Adipocyte (in vitro differentiated cells): ENCODE data around the gene FAM167B.
A peak's percentile ranks its signal among the peaks of the same experiment; 100 is the strongest.

Experiments
- DNase-seq: peaks from one replicate; pipeline ENCODE4 v3.0.0-alpha.2; 2015; ENCODE audit warnings: low read depth
- H3K27me3 ChIP-seq: replicated peaks from 2 replicates; pipeline ENCODE4 v1.7.0; 2013; ENCODE audit warnings: mild to moderate bottlenecking, low read length, moderate library complexity; ENCODE audit not compliant: control insufficient read depth, insufficient read depth
- H3K36me3 ChIP-seq: 2 replicates; pipeline ENCODE4 v1.7.0; 2013; ENCODE audit warnings: low read length, mild to moderate bottlenecking, moderate library complexity; ENCODE audit not compliant: control insufficient read depth, insufficient read depth, severe bottlenecking
- H3K4me1 ChIP-seq: 2 replicates; pipeline ENCODE4 v1.7.0; 2013; ENCODE audit warnings: mild to moderate bottlenecking, low read length, moderate library complexity; ENCODE audit not compliant: control insufficient read depth, insufficient read depth
- H3K4me3 ChIP-seq: 2 replicates; pipeline ENCODE4 v1.7.0; 2013; ENCODE audit warnings: mild to moderate bottlenecking, low read length, moderate library complexity
- H3K9ac ChIP-seq: 2 replicates; pipeline ENCODE4 v1.7.0; 2013; ENCODE audit warnings: mild to moderate bottlenecking, low read length, moderate library complexity
- H3K9me3 ChIP-seq: 2 replicates; pipeline ENCODE4 v1.7.0; 2013; ENCODE audit warnings: mild to moderate bottlenecking, low read length, moderate library complexity; ENCODE audit not compliant: control insufficient read depth

FAM167B gene

DNA sequence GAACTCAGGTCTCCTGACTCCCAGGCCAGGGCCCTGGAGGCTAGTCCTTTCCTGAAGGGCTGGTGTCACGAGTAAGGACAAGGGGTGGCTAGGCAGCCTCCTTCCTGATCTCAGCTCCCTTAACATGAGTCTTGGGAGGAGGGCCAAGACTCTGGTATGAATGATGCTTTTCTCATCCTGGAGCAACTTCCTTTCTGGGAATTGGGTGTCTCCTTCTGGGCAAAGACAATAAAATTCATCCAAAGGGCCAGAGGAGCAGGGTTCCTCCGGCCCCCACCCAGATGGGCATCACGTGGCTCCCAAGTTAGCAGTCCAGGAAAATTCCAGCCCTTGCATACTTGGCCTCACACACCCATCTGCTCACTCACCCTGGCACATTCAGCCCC, at the start of gene FAM167B:
FAM167B (plus strand) TSS at position 335 of the 386 bp plus-strand sequence. CDS start 200 bp downstream, outside the sequence.
- H3K9ac ChIP-seq, result peak within 1 kb of the TSS; percentile 9
- peaks cover 17% of the 10 kb centered on the region for H3K4me1 ChIP-seq
- H3K9me3 ChIP-seq, result no peaks in the 10 kb centered on the region
- no peaks in the 10 kb centered on the region for H3K27me3 ChIP-seq
- peak; percentile 66 for DNase-seq
- no peak within 1 kb of the TSS for H3K4me3 ChIP-seq
- H3K36me3 ChIP-seq, result no peaks in the 10 kb centered on the region

GRCh38 chr1:32197837-32198236, 49.2 kb upstream of the FAM167B start:
- DNase-seq, result no peak
- Histone ChIP-seq H3K9ac (no peak overlapping the region), H3K36me3 (peaks cover 57% of the 10 kb centered on the region)

GRCh38 chr1:32198237-32199042, 48.6 kb upstream of the FAM167B start:
- H3K4me3 ChIP-seq, result no peak overlapping the region
- H3K4me1 ChIP-seq, result peaks cover 42% of the 10 kb centered on the region
- no peak for DNase-seq
- H3K9ac ChIP-seq, result no peak overlapping the region
- H3K9me3 ChIP-seq, result no peaks in the 10 kb centered on the region
- peaks cover 51% of the 10 kb centered on the region for H3K36me3 ChIP-seq
- H3K27me3 ChIP-seq, result no peaks in the 10 kb centered on the region

More at GRCh38 chr1:32197837-32198236, 49.2 kb upstream of the FAM167B start:
- Histone ChIP-seq H3K9me3 (no peaks in the 10 kb centered on the region), H3K27me3 (no peaks in the 10 kb centered on the region), H3K4me1 (peaks cover 42% of the 10 kb centered on the region), H3K4me3 (no peak overlapping the region)

GRCh38 chr1:32199043-32199716, 47.8 kb upstream of the FAM167B start:
- H3K9me3 ChIP-seq, result no peaks in the 10 kb centered on the region
- peak overlapping the region; percentile 75 for H3K9ac ChIP-seq
- H3K4me1 ChIP-seq, result peaks cover 42% of the 10 kb centered on the region
- DNase-seq, result no peak
- peaks cover 44% of the 10 kb centered on the region for H3K36me3 ChIP-seq
- no peaks in the 10 kb centered on the region for H3K27me3 ChIP-seq
- H3K4me3 ChIP-seq, result no peak overlapping the region

DNA sequence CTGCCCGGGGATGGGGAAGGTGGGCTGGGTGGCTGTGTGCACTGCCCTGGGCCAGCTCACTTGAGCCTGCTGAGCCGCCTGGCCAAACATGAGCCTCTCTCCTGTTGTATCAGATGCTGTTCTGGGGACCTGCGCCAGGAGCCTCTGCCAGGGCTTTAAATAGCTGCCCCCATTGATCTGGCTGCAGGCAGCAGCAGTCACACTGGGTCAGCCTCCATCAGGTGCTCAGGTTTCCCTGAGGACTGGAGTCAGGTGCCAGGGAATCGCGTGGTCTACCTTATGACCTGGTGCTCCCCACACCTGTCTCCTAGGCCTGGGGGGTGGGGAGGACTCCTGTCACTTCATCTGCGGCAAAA, 47.3 kb upstream of the FAM167B start:
- peaks cover 39% of the 10 kb centered on the region for H3K36me3 ChIP-seq
- H3K9ac ChIP-seq, result peak overlapping the region; percentile 75
- no peaks in the 10 kb centered on the region for H3K27me3 ChIP-seq
- H3K4me3 ChIP-seq, result peak overlapping the region; percentile 83
- no peaks in the 10 kb centered on the region for H3K9me3 ChIP-seq
- DNase-seq, result no peak
- H3K4me1 ChIP-seq, result peaks cover 42% of the 10 kb centered on the region

GRCh38 chr1:32200226-32201010, 46.6 kb upstream of the FAM167B start, which contains the start of gene CCDC28B:
CCDC28B (plus strand) TSS chr1:32200595; CDS start chr1:32201936, 1,341 bp downstream.
- DNase-seq, result peak; percentile 86
- Histone ChIP-seq H3K36me3 (peaks cover 32% of the 10 kb centered on the region), H3K9ac (peak within 1 kb of the TSS; percentile 75)

DNA sequence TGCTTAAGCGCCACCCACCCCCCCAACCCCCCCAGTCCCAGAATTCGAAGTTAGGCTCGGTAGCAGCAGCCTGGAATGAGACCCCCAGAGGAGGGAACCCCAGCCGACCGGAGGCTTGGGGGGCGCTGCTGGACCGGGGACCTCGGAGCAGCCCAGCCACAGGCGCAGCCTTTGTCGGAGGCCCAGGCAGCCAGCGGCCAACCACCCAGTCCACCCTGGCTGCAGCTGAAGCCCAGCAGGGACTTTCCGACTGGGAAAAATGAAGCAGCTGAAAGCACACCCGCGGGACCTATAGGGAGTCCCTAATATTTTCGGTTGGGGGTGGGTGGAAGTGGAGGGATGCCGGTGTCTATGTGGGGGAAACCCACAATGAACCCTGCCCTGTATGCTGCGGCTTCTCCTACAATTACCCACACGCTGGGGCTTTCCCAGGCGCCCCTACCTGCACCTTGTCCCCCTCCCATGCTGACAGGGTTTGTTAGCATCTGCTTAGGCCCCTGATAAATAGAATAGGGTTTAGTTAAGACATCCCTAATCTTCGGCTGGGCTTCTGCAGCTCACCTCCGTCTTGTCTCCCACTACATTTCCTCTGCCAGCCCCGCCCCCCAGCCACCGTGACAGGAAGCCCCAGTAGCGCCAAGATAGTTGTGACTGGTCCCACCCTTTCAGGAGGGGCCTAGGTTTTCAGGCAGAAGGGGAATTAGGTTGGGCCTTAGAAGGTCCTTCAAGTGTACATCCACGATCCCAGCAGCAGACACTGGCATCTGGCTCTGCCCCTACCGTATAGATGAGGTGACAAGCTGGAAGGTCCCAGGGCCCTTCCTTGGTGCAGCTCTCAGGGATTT, 45.8 kb upstream of the FAM167B start:
- H3K27me3 ChIP-seq, result no peaks in the 10 kb centered on the region
- peaks cover 23% of the 10 kb centered on the region for H3K36me3 ChIP-seq
- H3K4me1 ChIP-seq, result peaks cover 44% of the 10 kb centered on the region
- no peaks in the 10 kb centered on the region for H3K9me3 ChIP-seq
- H3K9ac ChIP-seq, result peak overlapping the region; percentile 75
- DNase-seq, result peak; percentile 77
- peak overlapping the region; percentile 83 for H3K4me3 ChIP-seq

More at GRCh38 chr1:32200226-32201010, 46.6 kb upstream of the FAM167B start, which contains the start of gene CCDC28B:
- Histone ChIP-seq H3K4me3 (peak within 1 kb of the TSS; percentile 83), H3K9me3 (no peaks in the 10 kb centered on the region), H3K27me3 (no peaks in the 10 kb centered on the region), H3K4me1 (peaks cover 47% of the 10 kb centered on the region)

DNA sequence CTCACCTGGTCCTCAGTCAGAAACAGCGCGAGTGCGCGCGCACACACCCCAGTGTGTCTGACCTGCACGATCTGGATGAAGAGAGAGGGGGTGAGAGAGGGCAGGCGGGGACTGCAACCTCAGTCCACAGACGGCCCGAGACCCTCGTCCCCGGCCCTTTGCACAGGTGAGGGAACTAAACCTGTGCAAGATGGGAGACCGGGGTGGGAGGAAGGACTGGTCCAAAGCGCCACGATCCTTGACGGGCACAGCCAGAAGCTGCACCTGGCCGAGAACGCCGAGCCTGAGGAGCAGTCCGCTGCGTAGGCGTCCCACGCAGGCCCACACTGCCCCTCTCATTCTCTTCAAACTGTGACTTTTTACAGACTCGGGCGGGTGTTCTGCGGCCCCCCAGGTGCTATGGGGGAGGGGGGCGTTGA, 42.1 kb upstream of the FAM167B start:
- H3K27me3 ChIP-seq, result no peaks in the 10 kb centered on the region
- no peaks in the 10 kb centered on the region for H3K36me3 ChIP-seq
- H3K9me3 ChIP-seq, result no peaks in the 10 kb centered on the region
- H3K4me1 ChIP-seq, result peaks cover 31% of the 10 kb centered on the region
- H3K4me3 ChIP-seq, result peak overlapping the region; percentile 89
- peak overlapping the region; percentile 90 for H3K9ac ChIP-seq
- DNase-seq, result no peak

GRCh38 chr1:32205401-32206370, 41.3 kb upstream of the FAM167B start, which contains the start of gene IQCC:
IQCC (plus strand) TSS chr1:32205671; CDS start chr1:32205682, 11 bp downstream.
- H3K27me3 ChIP-seq, result no peaks in the 10 kb centered on the region
- H3K36me3 ChIP-seq, result no peaks in the 10 kb centered on the region

More at GRCh38 chr1:32205401-32206370, 41.3 kb upstream of the FAM167B start, which contains the start of gene IQCC:
- Histone ChIP-seq H3K4me3 (peak within 1 kb of the TSS; percentile 89), H3K9me3 (no peaks in the 10 kb centered on the region), H3K4me1 (peaks cover 23% of the 10 kb centered on the region), H3K9ac (peak within 1 kb of the TSS; percentile 90)
- DNase-seq, result peak; percentile 95
